HL-60 (cell line): ENCODE measurements around the gene FCHSD2.

ENCODE experiments used
- DNase-seq, 2 experiments: peaks; one replicate each; pipeline ENCODE4 v3.0.0-alpha.2; 2010 to 2020; ENCODE audit warnings: low read depth in 1 of 2, low spot score in 1 of 2
- H3K27ac ChIP-seq: fragments of 250-450 bp; sonication (Bioruptor Pico); replicated peaks from 2 replicates; pipeline ENCODE4 v1.5.1; 2020; ENCODE audit warnings: mild to moderate bottlenecking, moderate library complexity
- H3K27me3 ChIP-seq: fragments of 250-450 bp; sonication (Bioruptor Pico); 2 replicates; pipeline ENCODE4 v1.5.1; 2021; ENCODE audit warnings: mild to moderate bottlenecking, moderate library complexity; ENCODE audit not compliant: insufficient read depth, poor library complexity, severe bottlenecking
- H3K4me3 ChIP-seq: replicated peaks from 2 replicates; pipeline ENCODE4 v1.5.1; 2011; ENCODE audit warnings: mild to moderate bottlenecking, control low read depth, low read length; ENCODE audit not compliant: insufficient read depth
- CTCF ChIP-seq: IDR thresholded peaks from one replicate; pipeline ENCODE4 v1.5.1; 2011; ENCODE audit warnings: low read length, control low read depth, inconsistent platforms; ENCODE audit not compliant: insufficient read depth
- GABPA ChIP-seq: IDR thresholded peaks from 2 replicates; pipeline ENCODE4 v1.6.1; 2012; ENCODE audit warnings: low read depth
- POLR2AphosphoS5 ChIP-seq: IDR thresholded peaks from 2 replicates; pipeline ENCODE4 v1.6.1; 2012; ENCODE audit warnings: low read depth
- REST ChIP-seq: IDR thresholded peaks from 2 replicates; pipeline ENCODE4 v1.6.1; 2012; ENCODE audit warnings: low read depth; ENCODE audit not compliant: insufficient replicate concordance
- SPI1 ChIP-seq: IDR thresholded peaks from 2 replicates; pipeline ENCODE4 v1.6.1; 2012; ENCODE audit warnings: low read depth, mild to moderate bottlenecking, borderline replicate concordance

The FCHSD2 gene

DNA sequence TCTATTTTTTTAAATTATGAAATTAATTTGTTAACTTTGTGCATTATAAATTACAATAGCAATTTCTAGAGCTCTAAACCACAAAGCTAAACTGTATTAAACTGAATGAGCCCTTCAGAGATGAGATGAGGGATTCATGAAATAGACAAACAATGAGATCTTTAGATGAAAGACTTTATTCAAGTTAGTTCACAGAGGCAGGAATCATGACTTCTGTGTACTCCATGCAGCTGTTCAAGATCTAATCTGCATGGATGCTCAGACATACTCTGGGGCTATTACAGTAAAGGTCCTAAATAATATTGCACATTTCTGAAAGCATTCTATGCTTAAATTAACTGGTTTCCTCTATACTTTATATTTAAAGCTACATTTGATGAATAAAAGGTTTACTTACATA lies 122.7 kb downstream of the FCHSD2 start:
- no peak overlapping the region for H3K27ac ChIP-seq
- no peak overlapping the region for H3K4me3 ChIP-seq
- no peak for TF ChIP-seq REST
- TF ChIP-seq SPI1, result no peak
- no peak for TF ChIP-seq GABPA
- no peak for TF ChIP-seq POLR2AphosphoS5
- no peak for TF ChIP-seq CTCF
- no peaks in the 10 kb centered on the region for H3K27me3 ChIP-seq
- DNase-seq, result no peak

GRCh38 chr11:73018856-73019255 lies 123.3 kb downstream of the FCHSD2 start:
- TF ChIP-seq CTCF (no peak), POLR2AphosphoS5 (no peak), SPI1 (no peak), GABPA (no peak), REST (no peak)
- H3K4me3 ChIP-seq, result no peak overlapping the region
- H3K27ac ChIP-seq, result no peak overlapping the region
- no peak for DNase-seq
- no peaks in the 10 kb centered on the region for H3K27me3 ChIP-seq

- DNase-seq, result no peak
- no peak overlapping the region for H3K4me3 ChIP-seq
- H3K27ac ChIP-seq, result no peak overlapping the region
- no peaks in the 10 kb centered on the region for H3K27me3 ChIP-seq
- TF ChIP-seq CTCF (no peak), POLR2AphosphoS5 (no peak), REST (no peak), GABPA (no peak), SPI1 (no peak)
Observed at GRCh38 chr11:73017024-73017751, 124.9 kb downstream of the FCHSD2 start.
